Measurements from ENCODE around the gene ZGLP1.

DNA sequence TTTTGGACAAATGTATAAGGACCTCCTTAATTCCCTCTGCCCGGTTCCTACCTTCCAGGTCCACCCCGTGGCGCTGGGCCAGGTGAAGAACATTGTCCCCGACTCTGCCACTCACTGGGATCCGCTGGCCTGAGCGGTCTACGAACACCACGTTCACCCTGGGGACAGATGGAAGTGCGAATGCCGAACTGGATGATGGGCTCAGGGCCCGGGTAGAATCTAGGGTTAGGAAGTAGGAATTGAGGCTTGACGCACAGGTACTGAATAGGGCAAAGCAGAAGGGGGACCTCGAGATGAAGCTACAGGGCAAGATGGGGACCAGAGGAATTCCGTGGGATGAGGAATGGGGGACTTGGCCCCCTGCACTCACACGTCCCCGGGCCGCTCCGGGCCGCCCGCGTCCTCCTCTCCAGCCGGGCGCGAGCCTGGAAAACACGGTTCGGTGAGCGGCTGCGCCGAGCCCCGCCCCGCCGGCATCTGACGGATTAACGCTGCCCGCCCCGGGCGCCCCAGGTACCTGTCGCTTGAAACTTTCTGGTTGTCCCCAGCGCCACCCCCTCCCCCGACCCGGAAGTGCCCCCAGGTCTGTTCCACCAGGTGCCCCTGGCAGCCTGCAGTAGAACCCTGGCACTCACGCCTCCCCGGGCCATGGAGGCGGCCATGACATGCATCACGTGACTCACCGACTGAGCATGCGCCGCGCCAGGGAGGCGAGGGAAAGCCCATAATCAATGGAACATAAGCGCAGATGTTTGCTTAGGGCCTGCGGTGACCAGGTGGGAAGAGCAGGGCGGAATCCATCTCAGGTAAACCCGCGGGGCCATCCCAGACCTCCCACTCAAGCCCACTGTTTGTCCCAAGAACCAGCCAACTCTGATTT lies 6.0 kb upstream of the ZGLP1 start, which contains the start of gene FDX2:
- TF ChIP-seq, protein P1, sequence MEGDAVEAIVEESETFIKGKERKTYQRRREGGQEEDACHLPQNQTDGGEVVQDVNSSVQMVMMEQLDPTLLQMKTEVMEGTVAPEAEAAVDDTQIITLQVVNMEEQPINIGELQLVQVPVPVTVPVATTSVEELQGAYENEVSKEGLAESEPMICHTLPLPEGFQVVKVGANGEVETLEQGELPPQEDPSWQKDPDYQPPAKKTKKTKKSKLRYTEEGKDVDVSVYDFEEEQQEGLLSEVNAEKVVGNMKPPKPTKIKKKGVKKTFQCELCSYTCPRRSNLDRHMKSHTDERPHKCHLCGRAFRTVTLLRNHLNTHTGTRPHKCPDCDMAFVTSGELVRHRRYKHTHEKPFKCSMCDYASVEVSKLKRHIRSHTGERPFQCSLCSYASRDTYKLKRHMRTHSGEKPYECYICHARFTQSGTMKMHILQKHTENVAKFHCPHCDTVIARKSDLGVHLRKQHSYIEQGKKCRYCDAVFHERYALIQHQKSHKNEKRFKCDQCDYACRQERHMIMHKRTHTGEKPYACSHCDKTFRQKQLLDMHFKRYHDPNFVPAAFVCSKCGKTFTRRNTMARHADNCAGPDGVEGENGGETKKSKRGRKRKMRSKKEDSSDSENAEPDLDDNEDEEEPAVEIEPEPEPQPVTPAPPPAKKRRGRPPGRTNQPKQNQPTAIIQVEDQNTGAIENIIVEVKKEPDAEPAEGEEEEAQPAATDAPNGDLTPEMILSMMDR (IDR thresholded peaks at IDR 0.05; ENCODE audit: low read length), result no peak
- TF ChIP-seq EZH2 (optimal IDR thresholded peaks at IDR 0.05; ENCODE audit: low read depth, low read length) (no peak), EZH2phosphoT487 (IDR thresholded peaks at IDR 0.05; ENCODE audit: low read length) (no peak)
